Liver (tissue), 9 donors: ENCODE measurements around the gene TEDC2. TPM values are rescaled to one million over a fixed set of nuclear protein-coding genes. Genes with fewer than 3 reads are reported as not detected.

Experiments
- DNase-seq: peaks from one replicate; pipeline ENCODE4 v3.0.0-alpha.2; 2017; ENCODE audit warnings: low spot score
- H3K27ac ChIP-seq, 2 donors: one replicate each; pipeline ENCODE4 v1.7.0; 2013; ENCODE audit warnings: inconsistent platforms in 2 of 2, low read length in 2 of 2, control low read depth in 1 of 2, low read depth in 1 of 2, mild to moderate bottlenecking in 1 of 2
- H3K27me3 ChIP-seq, 4 donors: one replicate each; pipeline versions ENCODE4 v1.6.1 to v1.7.0; 2013; ENCODE audit warnings: low read length in 3 of 4, inconsistent platforms in 1 of 4, mild to moderate bottlenecking in 1 of 4, moderate library complexity in 1 of 4; ENCODE audit not compliant: control insufficient read depth in 4 of 4, insufficient read depth in 4 of 4
- H3K36me3 ChIP-seq, 4 donors: one replicate each; pipeline versions ENCODE4 v1.6.1 to v1.7.0; 2013; ENCODE audit warnings: low read length in 3 of 4, mild to moderate bottlenecking in 3 of 4, low read depth in 1 of 4, moderate library complexity in 1 of 4; ENCODE audit not compliant: control insufficient read depth in 4 of 4, insufficient read depth in 3 of 4
- H3K4me1 ChIP-seq, 4 donors: one replicate each; pipeline versions ENCODE4 v1.6.1 to v1.7.0; 2013; ENCODE audit warnings: low read length in 3 of 4, mild to moderate bottlenecking in 3 of 4, moderate library complexity in 1 of 4; ENCODE audit not compliant: control insufficient read depth in 4 of 4, insufficient read depth in 4 of 4
- H3K4me3 ChIP-seq, 3 donors: one replicate each; pipeline versions ENCODE4 v1.6.1 to v1.7.0; 2013; ENCODE audit warnings: low read length in 3 of 3, control low read depth in 1 of 3, low read depth in 1 of 3, mild to moderate bottlenecking in 1 of 3
- H3K9ac ChIP-seq, 2 donors: one replicate each; pipeline ENCODE4 v1.7.0; 2013; ENCODE audit warnings: low read length in 2 of 2, mild to moderate bottlenecking in 2 of 2, moderate library complexity in 2 of 2, control low read depth in 1 of 2, low read depth in 1 of 2
- H3K9me3 ChIP-seq, 4 donors: one replicate each; pipeline versions ENCODE4 v1.6.1 to v1.7.0; 2013; ENCODE audit warnings: low read length in 3 of 4; ENCODE audit not compliant: control insufficient read depth in 4 of 4
- EGR1 ChIP-seq, 2 donors: IDR thresholded peaks; 2 replicates each; pipeline ENCODE4 v1.6.1; 2016 to 2018; ENCODE audit warnings: antibody characterized with exemption in 2 of 2, low read depth in 2 of 2
- FOXA1 ChIP-seq: IDR thresholded peaks from 2 replicates; pipeline ENCODE4 v1.6.1; 2016; ENCODE audit warnings: antibody characterized with exemption
- FOXA2 ChIP-seq: IDR thresholded peaks from 2 replicates; pipeline ENCODE4 v1.6.1; 2016; ENCODE audit warnings: antibody characterized with exemption
- GABPA ChIP-seq, 2 donors: IDR thresholded peaks in 1 of 2; conservative IDR thresholded peaks in 1 of 2; 2 replicates each; pipeline ENCODE4 v1.6.1; 2016; ENCODE audit warnings: antibody characterized with exemption in 2 of 2, mild to moderate bottlenecking in 1 of 2, moderate library complexity in 1 of 2
- HNF4A ChIP-seq, 2 donors: conservative IDR thresholded peaks; 2 replicates each; pipeline ENCODE4 v1.6.1; 2016; ENCODE audit warnings: antibody characterized with exemption in 2 of 2, mild to moderate bottlenecking in 2 of 2
- HNF4G ChIP-seq: IDR thresholded peaks from 2 replicates; pipeline ENCODE4 v1.6.1; 2016; ENCODE audit warnings: antibody characterized with exemption
- JUND ChIP-seq, 2 donors: IDR thresholded peaks; 2 replicates each; pipeline ENCODE4 v1.6.1; 2016; ENCODE audit warnings: antibody characterized with exemption in 2 of 2
- NR2F2 ChIP-seq: IDR thresholded peaks from 2 replicates; pipeline ENCODE4 v1.6.1; 2016; ENCODE audit warnings: antibody characterized with exemption
- RAD21 ChIP-seq, 2 donors: IDR thresholded peaks; 2 replicates each; pipeline ENCODE4 v1.6.1; 2016; ENCODE audit warnings: antibody characterized with exemption in 2 of 2, mild to moderate bottlenecking in 2 of 2
- RXRA ChIP-seq, 2 donors: IDR thresholded peaks; 2 replicates each; pipeline ENCODE4 v1.6.1; 2017 to 2018; ENCODE audit warnings: antibody characterized with exemption in 2 of 2, mild to moderate bottlenecking in 1 of 2
- SP1 ChIP-seq: IDR thresholded peaks from 2 replicates; pipeline ENCODE4 v1.6.1; 2018; ENCODE audit warnings: antibody characterized with exemption, mild to moderate bottlenecking
- TAF1 ChIP-seq: conservative IDR thresholded peaks from 2 replicates; pipeline ENCODE4 v1.6.1; 2016; ENCODE audit warnings: antibody characterized with exemption, mild to moderate bottlenecking
- YY1 ChIP-seq: IDR thresholded peaks from 2 replicates; pipeline ENCODE4 v1.6.1; 2016; ENCODE audit warnings: antibody characterized with exemption, mild to moderate bottlenecking
- whole genome bisulfite sequencing: extraction: QIAGEN DNeasy Blood & Tissue Kit; methylation state at CpG from one replicate; pipeline ENCODE4 v1.1.7; 2013; 5-methylcytosine and 5-hydroxymethylcytosine counted together
- polyA plus RNA-seq, 2 donors: library from polyadenylated mRNA; stranded (reverse) in 1 of 2; unstranded in 1 of 2; fragments of 200-250 nt in 1 of 2; fragments of >200 nt in 1 of 2; fragmentation: Nextera tagmentation in 1 of 2; extraction: Ambion mirVana in 1 of 2; gene quantifications; one replicate each; pipeline versions ENCODE4 v1.2.1 to v1.2.3, GENCODE V29; 2013 to 2015
- total RNA-seq, 2 donors: library from RNA; depleted of rRNA; stranded (reverse); fragments of >200 nt; gene quantifications; one replicate each; pipeline ENCODE4 v1.2.3, GENCODE V29; 2014
- TF ChIP-seq, protein P1 (sequence below): IDR thresholded peaks from 2 replicates; pipeline ENCODE4 v1.6.1; 2016; ENCODE audit warnings: antibody characterized with exemption
- TF ChIP-seq, protein P2 (sequence below): IDR thresholded peaks from 2 replicates; pipeline ENCODE4 v1.6.1; 2016; ENCODE audit warnings: antibody characterized with exemption
- TF ChIP-seq, protein P3 (sequence below): IDR thresholded peaks from 2 replicates; pipeline ENCODE4 v1.6.1; 2016; ENCODE audit warnings: antibody characterized with exemption, mild to moderate bottlenecking
- TF ChIP-seq, protein P4 (sequence below): fragments of 150-350 bp; IDR thresholded peaks from 2 replicates; pipeline ENCODE4 v1.5.1; 2017; ENCODE audit warnings: improper control_type of control experiment, low read depth, low read length; ENCODE audit not compliant: missing input control
- TF ChIP-seq, protein P5 (sequence below): IDR thresholded peaks from 2 replicates; pipeline ENCODE4 v1.6.1; 2016; ENCODE audit warnings: antibody characterized with exemption
- donor health status: healthy.
- donor health status: healthy.
- donor health status: healthy.
- donor health status: healthy.
- donor health status: healthy.

The TEDC2 gene
- total and polyA plus RNA-seq, 4 donors = 0.71 to 6.7 (median 1.1) TPM

DNA sequence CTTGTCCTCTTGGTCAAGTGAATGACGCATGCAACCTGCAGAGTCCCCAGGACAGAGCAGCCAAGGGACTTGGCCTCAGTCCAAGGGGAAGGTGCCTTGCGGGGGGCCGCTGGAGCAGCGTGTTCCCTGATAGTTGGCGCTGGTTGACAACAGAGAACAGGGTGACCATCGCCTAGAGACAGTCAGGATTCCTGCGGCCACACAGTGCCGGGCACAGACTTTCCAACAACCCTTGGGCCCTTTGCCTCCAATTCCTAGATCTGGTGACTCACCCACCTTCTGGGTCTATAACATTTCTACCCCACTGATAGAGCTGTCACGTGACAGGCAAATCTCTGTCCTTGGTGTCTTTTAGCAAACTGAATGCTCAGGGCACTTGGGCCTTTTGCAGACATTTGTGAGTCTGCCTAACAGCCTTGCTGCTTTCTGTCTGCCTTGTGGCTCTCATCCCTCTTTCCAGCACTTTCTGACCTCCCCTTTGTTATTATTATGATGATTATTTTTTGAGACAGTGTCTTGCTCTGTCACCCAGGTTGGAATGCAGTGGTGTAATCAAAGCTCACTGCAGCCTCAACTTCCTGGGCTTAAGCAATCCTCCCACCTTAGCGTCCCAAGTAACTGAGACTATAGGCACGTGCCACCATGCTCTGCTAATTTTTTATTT, 11.9 kb upstream of the TEDC2 start:
- Histone ChIP-seq H3K4me1 (no peaks in the 10 kb centered on the region), H3K36me3 (peaks cover 0 to 14% (median 2%) of the 10 kb centered on the region in 4 donors), H3K27ac (no peak overlapping the region), H3K4me3 (no peak overlapping the region), H3K9ac (no peak overlapping the region), H3K27me3 (no peaks in the 10 kb centered on the region), H3K9me3 (no peaks in the 10 kb centered on the region)
- WGBS = 97% methylated on average over 11 of the region's 11 CpGs
- DNase-seq = no peak
- TF ChIP-seq SP1 (no peak), EGR1 (IDR thresholded peaks at IDR 0.05; ENCODE audit: low read depth in 2 of 2) (no peak), FOXA2 (no peak), NR2F2 (no peak), GABPA (IDR thresholded peaks at IDR 0.05 in 1 of 2, conservative IDR thresholded peaks at IDR 0.05 in 1 of 2) (no peak), TAF1 (no peak), HNF4A (conservative IDR thresholded peaks at IDR 0.05) (no peak), FOXA1 (no peak)
- TF ChIP-seq, protein P1, sequence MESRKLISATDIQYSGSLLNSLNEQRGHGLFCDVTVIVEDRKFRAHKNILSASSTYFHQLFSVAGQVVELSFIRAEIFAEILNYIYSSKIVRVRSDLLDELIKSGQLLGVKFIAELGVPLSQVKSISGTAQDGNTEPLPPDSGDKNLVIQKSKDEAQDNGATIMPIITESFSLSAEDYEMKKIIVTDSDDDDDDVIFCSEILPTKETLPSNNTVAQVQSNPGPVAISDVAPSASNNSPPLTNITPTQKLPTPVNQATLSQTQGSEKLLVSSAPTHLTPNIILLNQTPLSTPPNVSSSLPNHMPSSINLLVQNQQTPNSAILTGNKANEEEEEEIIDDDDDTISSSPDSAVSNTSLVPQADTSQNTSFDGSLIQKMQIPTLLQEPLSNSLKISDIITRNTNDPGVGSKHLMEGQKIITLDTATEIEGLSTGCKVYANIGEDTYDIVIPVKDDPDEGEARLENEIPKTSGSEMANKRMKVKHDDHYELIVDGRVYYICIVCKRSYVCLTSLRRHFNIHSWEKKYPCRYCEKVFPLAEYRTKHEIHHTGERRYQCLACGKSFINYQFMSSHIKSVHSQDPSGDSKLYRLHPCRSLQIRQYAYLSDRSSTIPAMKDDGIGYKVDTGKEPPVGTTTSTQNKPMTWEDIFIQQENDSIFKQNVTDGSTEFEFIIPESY = no peak

DNA sequence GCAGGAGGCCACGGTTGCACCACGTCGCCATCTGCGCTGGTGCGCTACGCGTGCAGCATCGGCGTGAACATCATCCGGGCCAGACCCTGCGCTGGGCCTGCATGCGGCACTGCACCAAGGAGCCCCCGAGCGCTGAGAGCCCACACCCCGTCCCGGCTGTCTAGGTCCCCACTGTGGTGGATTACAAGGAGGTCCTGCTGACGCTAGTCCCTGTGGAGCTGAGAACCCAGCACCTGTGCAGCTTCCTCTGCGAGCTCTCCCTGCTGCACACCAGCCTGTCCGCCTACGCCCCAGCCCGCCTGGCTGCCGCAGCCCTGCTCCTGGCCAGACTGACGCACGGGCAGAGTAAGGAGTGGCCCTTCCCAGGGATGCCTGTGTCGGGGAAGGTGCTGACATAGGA, 10.8 kb upstream of the TEDC2 start:
- H3K4me3 ChIP-seq = no peak overlapping the region
- H3K27me3 ChIP-seq = no peaks in the 10 kb centered on the region
- no peaks in the 10 kb centered on the region for H3K4me1 ChIP-seq
- peaks cover 0 to 14% (median 2%) of the 10 kb centered on the region in 4 donors for H3K36me3 ChIP-seq
- TF ChIP-seq, protein P2, sequence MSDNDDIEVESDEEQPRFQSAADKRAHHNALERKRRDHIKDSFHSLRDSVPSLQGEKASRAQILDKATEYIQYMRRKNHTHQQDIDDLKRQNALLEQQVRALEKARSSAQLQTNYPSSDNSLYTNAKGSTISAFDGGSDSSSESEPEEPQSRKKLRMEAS = no peak
- TF ChIP-seq, protein P3, sequence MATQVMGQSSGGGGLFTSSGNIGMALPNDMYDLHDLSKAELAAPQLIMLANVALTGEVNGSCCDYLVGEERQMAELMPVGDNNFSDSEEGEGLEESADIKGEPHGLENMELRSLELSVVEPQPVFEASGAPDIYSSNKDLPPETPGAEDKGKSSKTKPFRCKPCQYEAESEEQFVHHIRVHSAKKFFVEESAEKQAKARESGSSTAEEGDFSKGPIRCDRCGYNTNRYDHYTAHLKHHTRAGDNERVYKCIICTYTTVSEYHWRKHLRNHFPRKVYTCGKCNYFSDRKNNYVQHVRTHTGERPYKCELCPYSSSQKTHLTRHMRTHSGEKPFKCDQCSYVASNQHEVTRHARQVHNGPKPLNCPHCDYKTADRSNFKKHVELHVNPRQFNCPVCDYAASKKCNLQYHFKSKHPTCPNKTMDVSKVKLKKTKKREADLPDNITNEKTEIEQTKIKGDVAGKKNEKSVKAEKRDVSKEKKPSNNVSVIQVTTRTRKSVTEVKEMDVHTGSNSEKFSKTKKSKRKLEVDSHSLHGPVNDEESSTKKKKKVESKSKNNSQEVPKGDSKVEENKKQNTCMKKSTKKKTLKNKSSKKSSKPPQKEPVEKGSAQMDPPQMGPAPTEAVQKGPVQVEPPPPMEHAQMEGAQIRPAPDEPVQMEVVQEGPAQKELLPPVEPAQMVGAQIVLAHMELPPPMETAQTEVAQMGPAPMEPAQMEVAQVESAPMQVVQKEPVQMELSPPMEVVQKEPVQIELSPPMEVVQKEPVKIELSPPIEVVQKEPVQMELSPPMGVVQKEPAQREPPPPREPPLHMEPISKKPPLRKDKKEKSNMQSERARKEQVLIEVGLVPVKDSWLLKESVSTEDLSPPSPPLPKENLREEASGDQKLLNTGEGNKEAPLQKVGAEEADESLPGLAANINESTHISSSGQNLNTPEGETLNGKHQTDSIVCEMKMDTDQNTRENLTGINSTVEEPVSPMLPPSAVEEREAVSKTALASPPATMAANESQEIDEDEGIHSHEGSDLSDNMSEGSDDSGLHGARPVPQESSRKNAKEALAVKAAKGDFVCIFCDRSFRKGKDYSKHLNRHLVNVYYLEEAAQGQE = no peak
- TF ChIP-seq EGR1 (IDR thresholded peaks at IDR 0.05; ENCODE audit: low read depth in 2 of 2) (no peak), RAD21 (IDR thresholded peaks at IDR 0.05) (no peak), SP1 (no peak), YY1 (no peak), RXRA (IDR thresholded peaks at IDR 0.05) (no peak), GABPA (IDR thresholded peaks at IDR 0.05 in 1 of 2, conservative IDR thresholded peaks at IDR 0.05 in 1 of 2) (no peak), FOXA1 (no peak), NR2F2 (no peak), FOXA2 (no peak), JUND (IDR thresholded peaks at IDR 0.05) (no peak), HNF4G (no peak), HNF4A (conservative IDR thresholded peaks at IDR 0.05) (no peak), TAF1 (no peak)
- TF ChIP-seq, protein P4, sequence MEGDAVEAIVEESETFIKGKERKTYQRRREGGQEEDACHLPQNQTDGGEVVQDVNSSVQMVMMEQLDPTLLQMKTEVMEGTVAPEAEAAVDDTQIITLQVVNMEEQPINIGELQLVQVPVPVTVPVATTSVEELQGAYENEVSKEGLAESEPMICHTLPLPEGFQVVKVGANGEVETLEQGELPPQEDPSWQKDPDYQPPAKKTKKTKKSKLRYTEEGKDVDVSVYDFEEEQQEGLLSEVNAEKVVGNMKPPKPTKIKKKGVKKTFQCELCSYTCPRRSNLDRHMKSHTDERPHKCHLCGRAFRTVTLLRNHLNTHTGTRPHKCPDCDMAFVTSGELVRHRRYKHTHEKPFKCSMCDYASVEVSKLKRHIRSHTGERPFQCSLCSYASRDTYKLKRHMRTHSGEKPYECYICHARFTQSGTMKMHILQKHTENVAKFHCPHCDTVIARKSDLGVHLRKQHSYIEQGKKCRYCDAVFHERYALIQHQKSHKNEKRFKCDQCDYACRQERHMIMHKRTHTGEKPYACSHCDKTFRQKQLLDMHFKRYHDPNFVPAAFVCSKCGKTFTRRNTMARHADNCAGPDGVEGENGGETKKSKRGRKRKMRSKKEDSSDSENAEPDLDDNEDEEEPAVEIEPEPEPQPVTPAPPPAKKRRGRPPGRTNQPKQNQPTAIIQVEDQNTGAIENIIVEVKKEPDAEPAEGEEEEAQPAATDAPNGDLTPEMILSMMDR = no peak
- TF ChIP-seq, protein P5, sequence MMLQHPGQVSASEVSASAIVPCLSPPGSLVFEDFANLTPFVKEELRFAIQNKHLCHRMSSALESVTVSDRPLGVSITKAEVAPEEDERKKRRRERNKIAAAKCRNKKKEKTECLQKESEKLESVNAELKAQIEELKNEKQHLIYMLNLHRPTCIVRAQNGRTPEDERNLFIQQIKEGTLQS = no peak
- TF ChIP-seq, protein P1 = no peak
- 98% methylated on average over 25 of the region's 25 CpGs for WGBS
- no peak overlapping the region for H3K27ac ChIP-seq
- no peak overlapping the region for H3K9ac ChIP-seq
- H3K9me3 ChIP-seq = no peaks in the 10 kb centered on the region
- DNase-seq = no peak
